Heart left ventricle (tissue), 16 donors: ENCODE results near the gene HOXD8. TPM values are rescaled to one million over a fixed set of nuclear protein-coding genes. Genes with fewer than 3 reads are reported as not detected.
A peak's percentile ranks its signal among the peaks of the same experiment; 100 is the strongest.

Experiments used
- ATAC-seq, 4 donors: fragments of 200-7000 bp; cut with Tn5 transposase; one replicate each; pipeline ENCODE4 v1.9.1; 2020 to 2022; ENCODE audit warnings: moderate library complexity in 4 of 4, mild to moderate bottlenecking in 3 of 4, moderate number of reproducible peaks in 1 of 4
- DNase-seq, 5 donors: peaks; one replicate each; pipeline ENCODE4 v3.0.0-alpha.2; 2020
- H3K27ac ChIP-seq, 12 donors: fragments of 200-600 bp; sonication (generic) in 4 of 12; one replicate each; pipeline versions ENCODE4 v1.5.0 to v1.8.0; 2016 to 2022; ENCODE audit warnings: mild to moderate bottlenecking in 2 of 12
- H3K27me3 ChIP-seq, 9 donors: fragments of 200-600 bp; sonication (generic) in 2 of 9; one replicate each; pipeline versions ENCODE4 v1.5.1 to v1.8.0; 2016 to 2022; ENCODE audit warnings: mild to moderate bottlenecking in 3 of 9
- H3K36me3 ChIP-seq, 9 donors: fragments of 200-600 bp; sonication (generic) in 2 of 9; one replicate each; pipeline versions ENCODE4 v1.5.0 to v1.8.0; 2018 to 2022; ENCODE audit warnings: mild to moderate bottlenecking in 2 of 9
- H3K4me1 ChIP-seq, 12 donors: fragments of 200-600 bp; sonication (generic) in 4 of 12; one replicate each; pipeline versions ENCODE4 v1.5.0 to v1.8.0; 2016 to 2022; ENCODE audit warnings: mild to moderate bottlenecking in 3 of 12
- H3K4me3 ChIP-seq, 12 donors: fragments of 200-600 bp; sonication (generic) in 4 of 12; one replicate each; pipeline versions ENCODE4 v1.5.0 to v1.8.0; 2017 to 2022; ENCODE audit warnings: mild to moderate bottlenecking in 9 of 12, moderate library complexity in 4 of 12
- H3K9me3 ChIP-seq, 12 donors: fragments of 200-600 bp; sonication (generic) in 4 of 12; one replicate each; pipeline versions ENCODE4 v1.5.0 to v1.8.0; 2016 to 2022; ENCODE audit warnings: mild to moderate bottlenecking in 1 of 12
- CTCF ChIP-seq, 12 donors: fragments of 200-600 bp; sonication (generic) in 4 of 12; IDR thresholded peaks; one replicate each; pipeline versions ENCODE4 v1.5.0 to v1.8.0; 2018 to 2022; ENCODE audit warnings: antibody characterized with exemption in 12 of 12, mild to moderate bottlenecking in 5 of 12
- POLR2A ChIP-seq, 2 donors: fragments of 450-650 bp; IDR thresholded peaks; one replicate each; pipeline ENCODE4 v1.6.1; 2017; ENCODE audit warnings: antibody characterized with exemption in 2 of 2, mild to moderate bottlenecking in 2 of 2, moderate library complexity in 2 of 2
- WGBS, 4 donors: extraction: QIAGEN DNeasy Blood & Tissue Kit in 2 of 4; methylation state at CpG; one replicate each; pipeline versions ENCODE4 v1.1.5 to v1.1.7; 2013 to 2018; 5-methylcytosine and 5-hydroxymethylcytosine counted together
- intact Hi-C, 10 donors: fragments of 100-400 bp; cut with DNase I; formaldehyde crosslinking; loops; one replicate each; pipeline versions ENCODE4 v1.11.1 to v1.14.2; 2022
- polyA plus RNA-seq, 2 donors: library from polyadenylated mRNA; stranded (reverse); fragments of 200-250 nt; gene quantifications; one replicate each; pipeline ENCODE4 v1.2.3, GENCODE V29; 2013
- total RNA-seq, 9 donors: library from RNA; depleted of rRNA in 2 of 9; stranded (reverse); fragments of >200 nt in 2 of 9; fragmentation: NEBNext Ultra II Directional in 3 of 9; extraction: Animal tissue kit (Norgen Biotek cat#: 25700) in 3 of 9; gene quantifications; one replicate each; pipeline versions ENCODE4 v1.1.0 to v1.2.4, GENCODE V29; 2016 to 2023
- donor health status: ischemic (EF 13 %, LVEDD 7.1; RV severe dilation, severe dysfunction).
- donor health status: healthy with polysubstance abuse.
- donor health status: DM: no; HTN: yes; CAD: no.
- donor health status: DM: no; HTN: no; CAD: no.
- donor health status: ischemic (EF 25% LVEDD 6.9; RV normal size, moderate dysfunction).
- donor health status: ischemic (EF 25% LVEDD 5.7; RV mildly dilated, moderate dysfunction).
- donor health status: healthy.
- donor health status: DM: yes; HTN: yes; CAD: no.
- donor health status: ischemic (EF 35%, LVEDD 5.7; RV mildly dilated, moderate dysfunction).
- donor health status: nonischemic (EF 11% LVEDD 7.7; RV severe dilation, severe dysfunction).
- donor health status: DM: yes; HTN: yes; CAD: no.
- donor health status: PGD.
- donor health status: ischemic (EF 29% LVEDD 5.4; RV normal size, mild dysfunction).
- donor health status: nonischemic (EF 23%, LVEDD 6.1; RV moderate dilation, normal function).

Gene HOXD8
- total and polyA plus RNA-seq, 11 donors = 0.21 to 1.8 (median 0.53) TPM

GRCh38 chr2:176135035-176135440 lies 5.5 kb downstream of the HOXD8 start:
- Histone ChIP-seq H3K4me3 (no peak overlapping the region), H3K4me1 (peaks cover 0 to 32% (median 9%) of the 10 kb centered on the region in 12 donors), H3K27me3 (peaks cover 71 to 99% (median 98%) of the 10 kb centered on the region in 9 donors), H3K27ac (peak overlapping the region in 1 of 12 donors; percentile 81), H3K36me3 (no peaks in the 10 kb centered on the region), H3K9me3 (no peaks in the 10 kb centered on the region)
- DNase-seq (no peak), ATAC-seq (no peak)
- TF ChIP-seq CTCF (IDR thresholded peaks at IDR 0.05) (peak in 1 of 12 donors; percentile 12), POLR2A (IDR thresholded peaks at IDR 0.05) (no peak)
- intact Hi-C loops = loop anchor here in 2 of 10 donors (5.0 to 10.0 kb wide), 2 partner anchors 680 to 682 kb away; no protein-coding TSS in a partner anchor

DNA sequence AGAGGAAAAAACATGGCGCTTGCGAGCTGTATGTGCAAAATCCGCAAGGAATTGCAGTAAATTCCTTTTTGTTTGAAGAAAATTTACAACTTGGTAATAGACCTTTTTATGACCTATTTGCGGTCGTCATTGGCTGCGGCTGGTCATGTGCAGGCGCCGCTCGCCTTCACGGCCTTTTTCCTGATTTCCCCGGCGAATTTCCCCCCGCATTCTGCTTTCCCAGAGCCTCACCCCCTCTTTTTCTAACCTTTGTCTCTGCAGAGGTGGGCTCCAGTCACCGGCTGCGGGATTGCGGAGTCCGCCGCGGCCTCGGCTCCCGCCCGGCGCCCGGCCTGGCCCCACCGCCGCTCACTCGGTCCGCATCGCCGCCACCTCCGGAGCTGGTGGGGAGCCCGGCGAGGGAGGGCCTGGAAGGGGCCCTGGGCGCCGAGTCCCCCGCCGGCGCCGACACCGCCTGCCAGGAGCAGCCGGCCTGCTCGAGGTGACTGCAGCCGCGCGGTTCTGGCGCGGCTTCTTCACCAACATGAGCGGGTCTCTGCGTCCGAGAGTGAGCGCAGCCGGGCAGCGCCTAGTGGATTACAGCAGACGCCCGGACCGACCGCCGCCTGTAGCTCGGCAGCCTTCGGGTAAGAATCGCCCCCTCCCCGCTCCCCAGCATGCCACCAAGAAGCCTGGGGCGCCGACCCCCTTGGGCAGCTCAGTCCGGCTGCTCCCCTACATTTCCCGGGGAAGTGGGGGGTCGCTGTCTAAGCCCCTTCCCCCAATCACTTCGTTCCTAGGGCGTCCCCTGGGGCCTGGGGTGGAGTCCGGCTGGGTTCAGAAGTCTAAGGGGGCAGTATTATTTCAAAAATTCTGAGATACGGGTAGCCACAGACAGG lies 7.1 kb downstream of the HOXD8 start:
- peaks cover 60 to 99% (median 90%) of the 10 kb centered on the region in 9 donors for H3K27me3 ChIP-seq
- no peak for DNase-seq
- no peaks in the 10 kb centered on the region for H3K9me3 ChIP-seq
- peak overlapping the region in 10 of 12 donors; percentile 6 to 81 (median 66) for H3K27ac ChIP-seq
- intact Hi-C loops = loop anchor here in 2 of 10 donors (5.0 to 10.0 kb wide), 2 partner anchors 678 to 681 kb away; no protein-coding TSS in a partner anchor
- WGBS, 4 donors = 2 to 3% (median 3%) methylated on average over 60 to 71 of the region's 71 CpGs
- peaks cover 0 to 35% (median 16%) of the 10 kb centered on the region in 12 donors for H3K4me1 ChIP-seq
- no peaks in the 10 kb centered on the region for H3K36me3 ChIP-seq
- peak overlapping the region; percentile 26 to 68 (median 50) for H3K4me3 ChIP-seq
- TF ChIP-seq POLR2A (IDR thresholded peaks at IDR 0.05) (no peak), CTCF (IDR thresholded peaks at IDR 0.05) (no peak)
- ATAC-seq = peak in 2 of 4 donors; percentile 20 to 24

DNA sequence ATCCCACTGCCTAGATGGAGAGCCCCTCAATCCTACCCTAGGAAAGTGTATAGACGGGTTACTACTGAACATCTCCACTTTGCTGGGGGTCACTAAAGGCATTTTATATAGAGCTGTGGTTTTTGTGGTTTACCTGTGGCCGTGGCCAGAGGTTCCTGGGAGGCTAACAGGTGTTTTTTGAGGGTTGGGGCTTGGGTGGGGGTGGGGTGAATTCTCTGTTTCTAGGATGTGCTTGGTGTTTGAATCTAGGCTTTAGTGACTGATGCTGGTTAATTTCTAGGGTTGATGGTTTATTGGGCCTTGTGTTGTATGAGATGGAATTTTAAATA lies 7.7 kb downstream of the HOXD8 start:
- no peaks in the 10 kb centered on the region for H3K36me3 ChIP-seq
- peak overlapping the region in 7 of 12 donors; percentile 54 to 81 (median 70) for H3K27ac ChIP-seq
- H3K4me3 ChIP-seq = peak overlapping the region in 11 of 12 donors; percentile 29 to 68 (median 51)
- H3K4me1 ChIP-seq = peaks cover 0 to 34% (median 15%) of the 10 kb centered on the region in 12 donors
- H3K9me3 ChIP-seq = no peaks in the 10 kb centered on the region
- ATAC-seq = no peak
- 15 to 32% (median 21%) methylated on average over 2 of the region's 2 CpGs for WGBS, 4 donors
- intact Hi-C loops = loop anchor here in 2 of 10 donors (5.0 to 10.0 kb wide), 2 partner anchors 678 to 680 kb away; no protein-coding TSS in a partner anchor
- peaks cover 54 to 98% (median 85%) of the 10 kb centered on the region in 9 donors for H3K27me3 ChIP-seq
- no peak for DNase-seq
- TF ChIP-seq CTCF (IDR thresholded peaks at IDR 0.05) (no peak), POLR2A (IDR thresholded peaks at IDR 0.05) (no peak)

- no peaks in the 10 kb centered on the region for H3K9me3 ChIP-seq
- peak overlapping the region in 2 of 12 donors; percentile 56 to 65 for H3K27ac ChIP-seq
- intact Hi-C loops = loop anchor here in 3 of 10 donors (2.0 to 10.0 kb wide), 3 partner anchors 417 to 679 kb away; no protein-coding TSS in a partner anchor
- no peak for ATAC-seq
- peaks cover 47 to 98% (median 81%) of the 10 kb centered on the region in 9 donors for H3K27me3 ChIP-seq
- 39 to 54% (median 45%) methylated on average over 8 of the region's 8 CpGs for WGBS, 4 donors
- H3K4me3 ChIP-seq = peak overlapping the region in 1 of 12 donors; percentile 68
- no peak for DNase-seq
- no peaks in the 10 kb centered on the region for H3K36me3 ChIP-seq
- no peak for TF ChIP-seq POLR2A (IDR thresholded peaks at IDR 0.05)
- no peak for TF ChIP-seq CTCF (IDR thresholded peaks at IDR 0.05)
- peaks cover 0 to 34% (median 14%) of the 10 kb centered on the region in 12 donors for H3K4me1 ChIP-seq
Observed at GRCh38 chr2:176137906-176138305, 8.4 kb downstream of the HOXD8 start.
